Measurements from ENCODE around the gene RCC2. TPM values are rescaled to one million over a fixed set of nuclear protein-coding genes. Genes with fewer than 3 reads are reported as not detected.

The RCC2 gene
- polyA plus RNA-seq, 1 of the 3 experiments (the other 2 are of a cell fraction), result 53.8 TPM

GRCh38 chr1:17392199-17392740 lies 47.2 kb downstream of the RCC2 start:
- TF ChIP-seq RXRA (IDR thresholded peaks at IDR 0.05; ENCODE audit: borderline replicate concordance, low read depth), result no peak
- no peak for TF ChIP-seq EP300 (IDR thresholded peaks at IDR 0.05; ENCODE audit: borderline replicate concordance in 1 of 2, low read depth in 1 of 2, low read length in 1 of 2)
- TF ChIP-seq GATA2 (CRISPR knock-in tag; IDR thresholded peaks at IDR 0.05), result no peak
- TF ChIP-seq, protein P1, sequence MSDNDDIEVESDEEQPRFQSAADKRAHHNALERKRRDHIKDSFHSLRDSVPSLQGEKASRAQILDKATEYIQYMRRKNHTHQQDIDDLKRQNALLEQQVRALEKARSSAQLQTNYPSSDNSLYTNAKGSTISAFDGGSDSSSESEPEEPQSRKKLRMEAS (IDR thresholded peaks at IDR 0.05; ENCODE audit: low read depth), result no peak
- TF ChIP-seq RAD21 (IDR thresholded peaks at IDR 0.05; ENCODE audit: low read length), result no peak
- TF ChIP-seq FOXM1 (IDR thresholded peaks at IDR 0.05; ENCODE audit: low read depth), result no peak
- TF ChIP-seq TEAD4 (IDR thresholded peaks at IDR 0.05; ENCODE audit: borderline replicate concordance, insufficient read depth), result no peak
- no peak for TF ChIP-seq SMC3 (IDR thresholded peaks at IDR 0.05; ENCODE audit: low read depth, low read length)
- TF ChIP-seq GABPA (IDR thresholded peaks at IDR 0.05; ENCODE audit: low read depth), result no peak
- no peak for TF ChIP-seq TAF1 (IDR thresholded peaks at IDR 0.05; ENCODE audit: borderline replicate concordance, low read depth, low read length)
- no peak for TF ChIP-seq IRF3 (IDR thresholded peaks at IDR 0.05; ENCODE audit: low read depth, low read length)
- no peak for TF ChIP-seq NRF1 (IDR thresholded peaks at IDR 0.05; ENCODE audit: low read depth, low read length)
- WGBS (ENCODE audit: low lambda C conversion rate), result 51% methylated on average over 6 of the region's 10 CpGs
- POLR2A ChIA-PET, result no interaction called here

GRCh38 chr1:17381161-17381560 lies 58.3 kb downstream of the RCC2 start:
- Histone ChIP-seq H3K4me2 (no peak overlapping the region), H3K4me3 (ENCODE audit: low read depth in 2 of 2, low read length in 1 of 2) (no peak overlapping the region), H3K4me1 (ENCODE audit: control insufficient read depth in 1 of 2, insufficient read depth in 2 of 2, low read depth in 1 of 2, low read length in 1 of 2) (no peaks in the 10 kb centered on the region), H3F3A (replicated peaks; ENCODE audit: insufficient read depth) (no peaks in the 10 kb centered on the region), H3K27ac (ENCODE audit: low read depth in 2 of 2, low read length in 1 of 2) (no peak overlapping the region), H3K36me3 (replicated peaks in 1 of 2; ENCODE audit: control insufficient read depth in 1 of 2, insufficient read depth in 2 of 2, low read length in 1 of 2) (no peaks in the 10 kb centered on the region), H3K79me2 (ENCODE audit: insufficient read depth) (no peaks in the 10 kb centered on the region), H2AFZ (ENCODE audit: low read depth) (no peak overlapping the region), H3K27me3 (ENCODE audit: insufficient read depth) (peaks cover 35% of the 10 kb centered on the region; the same call in 1 of the 2 replicates), H3K9me3 (no peaks in the 10 kb centered on the region), H3K9ac (no peak overlapping the region), H4K20me1 (ENCODE audit: insufficient read depth) (no peaks in the 10 kb centered on the region), H3K9me2 (no peaks in the 10 kb centered on the region)
- TF ChIP-seq, protein P2, sequence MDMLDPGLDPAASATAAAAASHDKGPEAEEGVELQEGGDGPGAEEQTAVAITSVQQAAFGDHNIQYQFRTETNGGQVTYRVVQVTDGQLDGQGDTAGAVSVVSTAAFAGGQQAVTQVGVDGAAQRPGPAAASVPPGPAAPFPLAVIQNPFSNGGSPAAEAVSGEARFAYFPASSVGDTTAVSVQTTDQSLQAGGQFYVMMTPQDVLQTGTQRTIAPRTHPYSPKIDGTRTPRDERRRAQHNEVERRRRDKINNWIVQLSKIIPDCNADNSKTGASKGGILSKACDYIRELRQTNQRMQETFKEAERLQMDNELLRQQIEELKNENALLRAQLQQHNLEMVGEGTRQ (IDR thresholded peaks at IDR 0.05; ENCODE audit: borderline replicate concordance, low read depth, low read length), result no peak
- TF ChIP-seq FOSL2 (IDR thresholded peaks at IDR 0.05; ENCODE audit: borderline replicate concordance, low read depth) (no peak), GATA2 (CRISPR knock-in tag; IDR thresholded peaks at IDR 0.05) (no peak), POLR2AphosphoS5 (IDR thresholded peaks at IDR 0.05; ENCODE audit: low read depth, low read length) (no peak), PBX3 (IDR thresholded peaks at IDR 0.05) (no peak), TEAD4 (IDR thresholded peaks at IDR 0.05; ENCODE audit: borderline replicate concordance, insufficient read depth) (no peak), RFX5 (IDR thresholded peaks at IDR 0.05; ENCODE audit: low read length) (no peak), EP300 (IDR thresholded peaks at IDR 0.05; ENCODE audit: borderline replicate concordance in 1 of 2, low read depth in 1 of 2, low read length in 1 of 2) (no peak), ELF1 (IDR thresholded peaks at IDR 0.05) (no peak), NRF1 (IDR thresholded peaks at IDR 0.05; ENCODE audit: low read depth, low read length) (no peak), TCF12 (IDR thresholded peaks at IDR 0.05) (no peak)
- TF ChIP-seq, protein P3, sequence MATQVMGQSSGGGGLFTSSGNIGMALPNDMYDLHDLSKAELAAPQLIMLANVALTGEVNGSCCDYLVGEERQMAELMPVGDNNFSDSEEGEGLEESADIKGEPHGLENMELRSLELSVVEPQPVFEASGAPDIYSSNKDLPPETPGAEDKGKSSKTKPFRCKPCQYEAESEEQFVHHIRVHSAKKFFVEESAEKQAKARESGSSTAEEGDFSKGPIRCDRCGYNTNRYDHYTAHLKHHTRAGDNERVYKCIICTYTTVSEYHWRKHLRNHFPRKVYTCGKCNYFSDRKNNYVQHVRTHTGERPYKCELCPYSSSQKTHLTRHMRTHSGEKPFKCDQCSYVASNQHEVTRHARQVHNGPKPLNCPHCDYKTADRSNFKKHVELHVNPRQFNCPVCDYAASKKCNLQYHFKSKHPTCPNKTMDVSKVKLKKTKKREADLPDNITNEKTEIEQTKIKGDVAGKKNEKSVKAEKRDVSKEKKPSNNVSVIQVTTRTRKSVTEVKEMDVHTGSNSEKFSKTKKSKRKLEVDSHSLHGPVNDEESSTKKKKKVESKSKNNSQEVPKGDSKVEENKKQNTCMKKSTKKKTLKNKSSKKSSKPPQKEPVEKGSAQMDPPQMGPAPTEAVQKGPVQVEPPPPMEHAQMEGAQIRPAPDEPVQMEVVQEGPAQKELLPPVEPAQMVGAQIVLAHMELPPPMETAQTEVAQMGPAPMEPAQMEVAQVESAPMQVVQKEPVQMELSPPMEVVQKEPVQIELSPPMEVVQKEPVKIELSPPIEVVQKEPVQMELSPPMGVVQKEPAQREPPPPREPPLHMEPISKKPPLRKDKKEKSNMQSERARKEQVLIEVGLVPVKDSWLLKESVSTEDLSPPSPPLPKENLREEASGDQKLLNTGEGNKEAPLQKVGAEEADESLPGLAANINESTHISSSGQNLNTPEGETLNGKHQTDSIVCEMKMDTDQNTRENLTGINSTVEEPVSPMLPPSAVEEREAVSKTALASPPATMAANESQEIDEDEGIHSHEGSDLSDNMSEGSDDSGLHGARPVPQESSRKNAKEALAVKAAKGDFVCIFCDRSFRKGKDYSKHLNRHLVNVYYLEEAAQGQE (IDR thresholded peaks at IDR 0.05; ENCODE audit: low read depth, low read length), result no peak
- ChIA-PET CTCF (interaction anchor here (1.2 to 1.5 kb wide), 2 partner anchors 18 to 25 kb away, joined by 3 to 5 read pairs; no protein-coding TSS in a partner anchor), POLR2A (no interaction called here)
- DNase-seq, result no peak
- 83% methylated on average over 1 of the region's 2 CpGs for WGBS (ENCODE audit: low lambda C conversion rate)

More at GRCh38 chr1:17392199-17392740, 47.2 kb downstream of the RCC2 start:
- no peaks in the 10 kb centered on the region for H3K9me2 ChIP-seq
- H2AFZ ChIP-seq (ENCODE audit: low read depth), result no peak overlapping the region
- no peaks in the 10 kb centered on the region for H3K36me3 ChIP-seq (replicated peaks in 1 of 2; ENCODE audit: control insufficient read depth in 1 of 2, insufficient read depth in 2 of 2, low read length in 1 of 2)
- H3K4me1 ChIP-seq (ENCODE audit: control insufficient read depth in 1 of 2, insufficient read depth in 2 of 2, low read depth in 1 of 2, low read length in 1 of 2), result no peaks in the 10 kb centered on the region
- no peaks in the 10 kb centered on the region for H3K79me2 ChIP-seq (ENCODE audit: insufficient read depth)
- no peaks in the 10 kb centered on the region for H3K9me3 ChIP-seq
- H3K27ac ChIP-seq (ENCODE audit: low read depth in 2 of 2, low read length in 1 of 2), result no peak overlapping the region
- CTCF ChIA-PET, result interaction anchor here (1.0 kb wide), 1 partner anchor 332 kb away, joined by 4 read pairs; no protein-coding TSS in a partner anchor
- no peak overlapping the region for H3K4me2 ChIP-seq
- peaks cover 20% of the 10 kb centered on the region; the same call in 1 of the 2 replicates for H3K27me3 ChIP-seq (ENCODE audit: insufficient read depth)
- DNase-seq, result no peak
- H3K9ac ChIP-seq, result no peak overlapping the region
- no peak overlapping the region for H3K4me3 ChIP-seq (ENCODE audit: low read depth in 2 of 2, low read length in 1 of 2)
- H3F3A ChIP-seq (replicated peaks; ENCODE audit: insufficient read depth), result no peaks in the 10 kb centered on the region
- no peaks in the 10 kb centered on the region for H4K20me1 ChIP-seq (ENCODE audit: insufficient read depth)
